T-cell (primary cell): ENCODE data around the gene HAS3. TPM values are rescaled to one million over a fixed set of nuclear protein-coding genes. Genes with fewer than 3 reads are reported as not detected.
A peak's percentile ranks its signal among the peaks of the same experiment; 100 is the strongest.

Experiments
- ATAC-seq, 4 experiments: fragments of 200-7000 bp in 3 of 4; fragments of 150-1000 bp in 1 of 4; cut with Tn5 transposase; replicated peaks in 1 of 4; 1 replicate in 3 of 4; 2 replicates in 1 of 4; pipeline ENCODE4 v1.10.0; 2021; ENCODE audit warnings: moderate library complexity in 3 of 4, mild to moderate bottlenecking in 2 of 4, moderate number of reproducible peaks in 1 of 4
- CTCF ChIA-PET, 2 donors: fragments of 300-600 bp; sonication (Branson Sonifier 250); formaldehyde crosslinking; loops; one replicate each; lab custom pipeline; 2022; ENCODE audit warnings: antibody characterized with exemption in 2 of 2; lab: Charles Lee
- POLR2A ChIA-PET, 2 donors: fragments of 300-600 bp; sonication (Branson Sonifier 250); formaldehyde crosslinking; loops; one replicate each; lab custom pipeline; 2022; ENCODE audit warnings: antibody characterized with exemption in 2 of 2; lab: Charles Lee
- DNase-seq, 35 experiments: peaks; one replicate each; pipeline versions ENCODE4 v3.0.0 to v3.0.0-alpha.2; 2013 to 2023
- H3K27ac ChIP-seq: one replicate; pipeline ENCODE4 v1.5.1; 2013; ENCODE audit warnings: low read length
- H3K27me3 ChIP-seq, 2 experiments: replicated peaks in 1 of 2; 1 replicate in 1 of 2; 2 replicates in 1 of 2; pipeline versions ENCODE4 v1.6.1 to v1.7.0; 2013; ENCODE audit warnings: low read length in 1 of 2, mixed read lengths in 1 of 2; ENCODE audit not compliant: control insufficient read depth in 2 of 2, insufficient read depth in 2 of 2; ENCODE audit errors: extremely low read depth in 1 of 2
- H3K36me3 ChIP-seq, 2 donors: 1 replicate in 1 of 2; 2 replicates in 1 of 2; pipeline versions ENCODE4 v1.6.1 to v1.7.0; 2013; ENCODE audit warnings: low read length in 1 of 2; ENCODE audit not compliant: control insufficient read depth in 2 of 2, insufficient read depth in 1 of 2; ENCODE audit errors: extremely low read depth in 1 of 2
- H3K4me1 ChIP-seq, 2 experiments: 1 replicate in 1 of 2; 2 replicates in 1 of 2; pipeline versions ENCODE4 v1.6.1 to v1.7.0; 2013; ENCODE audit warnings: low read length in 2 of 2, mixed read lengths in 1 of 2; ENCODE audit not compliant: insufficient read depth in 2 of 2, control insufficient read depth in 1 of 2; ENCODE audit errors: extremely low read depth in 1 of 2
- H3K4me3 ChIP-seq, 2 donors: 1 replicate in 1 of 2; 2 replicates in 1 of 2; pipeline versions ENCODE4 v1.5.1 to v1.7.0; 2013; ENCODE audit warnings: mild to moderate bottlenecking in 2 of 2, low read length in 1 of 2, moderate library complexity in 1 of 2; ENCODE audit not compliant: control insufficient read depth in 1 of 2; ENCODE audit errors: extremely low read depth in 1 of 2
- H3K9me3 ChIP-seq: 2 replicates; pipeline ENCODE4 v1.7.0; 2013
- H3K27ac Mint-ChIP-seq, 2 donors: one replicate each; pipeline ENCODE4 v1.8.0; 2020 to 2021; ENCODE audit warnings: mild to moderate bottlenecking in 2 of 2, mixed read lengths in 2 of 2
- H3K27me3 Mint-ChIP-seq, 2 donors: one replicate each; pipeline ENCODE4 v1.8.0; 2021 to 2022; ENCODE audit warnings: mixed read lengths in 2 of 2
- H3K36me3 Mint-ChIP-seq: one replicate; pipeline ENCODE4 v1.8.0; 2021; ENCODE audit warnings: mixed read lengths
- H3K4me1 Mint-ChIP-seq, 3 donors: one replicate each; pipeline ENCODE4 v1.8.0; 2020 to 2022; ENCODE audit warnings: mixed read lengths in 3 of 3, mild to moderate bottlenecking in 1 of 3
- H3K4me3 Mint-ChIP-seq, 3 donors: one replicate each; pipeline ENCODE4 v1.8.0; 2020 to 2022; ENCODE audit warnings: mild to moderate bottlenecking in 3 of 3, mixed read lengths in 3 of 3, moderate library complexity in 3 of 3
- H3K9me3 Mint-ChIP-seq, 3 donors: one replicate each; pipeline ENCODE4 v1.8.0; 2020 to 2022; ENCODE audit warnings: mixed read lengths in 3 of 3
- WGBS: methylation state at CpG from one replicate; pipeline ENCODE4 v1.1.5; 2013; ENCODE audit warnings: missing lambda C conversion rate; ENCODE audit not compliant: insufficient coverage; 5-methylcytosine and 5-hydroxymethylcytosine counted together
- total RNA-seq, 35 experiments: library from RNA in 6 of 35; stranded (reverse) in 6 of 35; fragments of 120-200 nt in 1 of 35; gene quantifications; one replicate each; pipeline versions ENCODE4 v1.2.1 to v1.2.4 and lab custom pipeline; 2013 to 2026

HAS3 gene
- total RNA-seq, 5 donors from 2014 or later (not counting 1 experiment from before 2014, with no cell fraction given): 2.0 to 4.7 (median 3.4) TPM

- CTCF ChIA-PET: no interaction called here
These were observed 5.3 kb upstream of the HAS3 start for GRCh38 chr16:69100071-69100691.

GRCh38 chr16:69106491-69107315 lies 1.2 kb downstream of the HAS3 start:
- DNase-seq: no peak
- Histone ChIP-seq H3K4me3 (peak overlapping the region in 1 of 2 donors; percentile 69), H3K27me3 (peaks cover 0 to 67% of the 10 kb centered on the region in 2 experiments), H3K36me3 (peaks cover 4% of the 10 kb centered on the region in 2 donors), H3K9me3 (no peaks in the 10 kb centered on the region), H3K4me1 (peaks cover 7 to 26% of the 10 kb centered on the region in 2 experiments), H3K27ac (no peak overlapping the region)
- no peaks in the 10 kb centered on the region for H3K9me3 Mint-ChIP-seq
- H3K27me3 Mint-ChIP-seq: peaks cover 28 to 35% of the 10 kb centered on the region in 2 donors
- ChIA-PET CTCF (interaction anchor here in 1 of 2 donors (0.6 kb wide), 1 partner anchor 11 kb away, joined by 3 read pairs; no protein-coding TSS in a partner anchor), POLR2A (interaction anchor here in 1 of 2 donors (0.6 kb wide), 1 partner anchor 26 kb away, joined by 5 read pairs; no protein-coding TSS in a partner anchor)
- H3K36me3 Mint-ChIP-seq: peaks cover 23% of the 10 kb centered on the region
- ATAC-seq: peak in 2 of 4 experiments; percentile 8 to 17
- H3K27ac Mint-ChIP-seq: no peak overlapping the region
- peak overlapping the region; percentile 56 to 68 (median 58) for H3K4me3 Mint-ChIP-seq
- WGBS: 2% methylated on average over 46 of the region's 55 CpGs
- peaks cover 20 to 24% (median 24%) of the 10 kb centered on the region in 3 donors for H3K4me1 Mint-ChIP-seq

More at GRCh38 chr16:69100071-69100691, 5.3 kb upstream of the HAS3 start:
- POLR2A ChIA-PET: no interaction called here
- Histone ChIP-seq H3K9me3 (no peaks in the 10 kb centered on the region), H3K27ac (no peak overlapping the region), H3K4me3 (no peak overlapping the region), H3K27me3 (peaks cover 0 to 23% of the 10 kb centered on the region in 2 experiments), H3K4me1 (no peaks in the 10 kb centered on the region), H3K36me3 (no peaks in the 10 kb centered on the region)
- no peak overlapping the region for H3K4me3 Mint-ChIP-seq
- peaks cover 7 to 9% of the 10 kb centered on the region in 2 donors for H3K27me3 Mint-ChIP-seq
- ATAC-seq: no peak
- no peaks in the 10 kb centered on the region for H3K36me3 Mint-ChIP-seq
- 88% methylated on average over 4 of the region's 11 CpGs for WGBS
- H3K4me1 Mint-ChIP-seq: peaks cover under 1% of the 10 kb centered on the region in 3 donors
- no peak for DNase-seq
- no peaks in the 10 kb centered on the region for H3K9me3 Mint-ChIP-seq
- H3K27ac Mint-ChIP-seq: no peak overlapping the region

- 14% methylated on average over 40 of the region's 52 CpGs for WGBS
These were observed 2.0 kb downstream of the HAS3 start for GRCh38 chr16:69107316-69107962.

GRCh38 chr16:69108064-69108904 lies 2.8 kb downstream of the HAS3 start:
- H3K4me1 Mint-ChIP-seq: peaks cover 20 to 24% (median 24%) of the 10 kb centered on the region in 3 donors
- peaks cover 23% of the 10 kb centered on the region for H3K36me3 Mint-ChIP-seq
- H3K4me3 Mint-ChIP-seq: peak overlapping the region; percentile 34 to 68 (median 43)
- no peak for DNase-seq
- Histone ChIP-seq H3K27ac (no peak overlapping the region), H3K4me3 (no peak overlapping the region), H3K9me3 (no peaks in the 10 kb centered on the region), H3K27me3 (peaks cover 0 to 65% of the 10 kb centered on the region in 2 experiments), H3K36me3 (peaks cover 4% of the 10 kb centered on the region in 2 donors), H3K4me1 (peaks cover 7 to 33% of the 10 kb centered on the region in 2 experiments)
- ChIA-PET CTCF (interaction anchor here in 1 of 2 donors (0.6 kb wide), 1 partner anchor 516 kb away, joined by 4 read pairs; no protein-coding TSS in a partner anchor), POLR2A (interaction anchor here in 1 of 2 donors (0.6 kb wide), 1 partner anchor 87 kb away, joined by 4 read pairs; no protein-coding TSS in a partner anchor)
- WGBS: 94% methylated on average over 5 of the region's 9 CpGs
- peaks cover 22 to 33% of the 10 kb centered on the region in 2 donors for H3K27me3 Mint-ChIP-seq
- ATAC-seq: no peak
- H3K27ac Mint-ChIP-seq: peak overlapping the region in 1 of 2 donors; percentile 31
- no peaks in the 10 kb centered on the region for H3K9me3 Mint-ChIP-seq

More at GRCh38 chr16:69107316-69107962, 2.0 kb downstream of the HAS3 start:
- Histone ChIP-seq H3K4me1 (peaks cover 7 to 26% of the 10 kb centered on the region in 2 experiments), H3K36me3 (peaks cover 4% of the 10 kb centered on the region in 2 donors), H3K4me3 (peak overlapping the region in 1 of 2 donors; percentile 69), H3K27ac (no peak overlapping the region), H3K9me3 (no peaks in the 10 kb centered on the region), H3K27me3 (peaks cover 0 to 69% of the 10 kb centered on the region in 2 experiments)
- POLR2A ChIA-PET: interaction anchor here in 1 of 2 donors (0.6 kb wide), 1 partner anchor 88 kb away, joined by 4 read pairs; no protein-coding TSS in a partner anchor
- DNase-seq (no peak), ATAC-seq (no peak)
- H3K4me3 Mint-ChIP-seq: peak overlapping the region; percentile 56 to 68 (median 58)
- CTCF ChIA-PET: no interaction called here
- peaks cover 20 to 24% (median 24%) of the 10 kb centered on the region in 3 donors for H3K4me1 Mint-ChIP-seq
- H3K27me3 Mint-ChIP-seq: peaks cover 28 to 35% of the 10 kb centered on the region in 2 donors
- peaks cover 23% of the 10 kb centered on the region for H3K36me3 Mint-ChIP-seq
- H3K27ac Mint-ChIP-seq: no peak overlapping the region
- no peaks in the 10 kb centered on the region for H3K9me3 Mint-ChIP-seq

- peaks cover 4% of the 10 kb centered on the region in 2 donors for H3K36me3 ChIP-seq
- DNase-seq: no peak
- no peaks in the 10 kb centered on the region for H3K9me3 Mint-ChIP-seq
- peaks cover 0 to 62% of the 10 kb centered on the region in 2 experiments for H3K27me3 ChIP-seq
- no peaks in the 10 kb centered on the region for H3K9me3 ChIP-seq
- peaks cover 22 to 30% of the 10 kb centered on the region in 2 donors for H3K27me3 Mint-ChIP-seq
- H3K4me1 Mint-ChIP-seq: peaks cover 20 to 24% (median 24%) of the 10 kb centered on the region in 3 donors
- no peak overlapping the region for H3K27ac ChIP-seq
- H3K27ac Mint-ChIP-seq: no peak overlapping the region
- ChIA-PET CTCF (interaction anchor here in 1 of 2 donors (0.6 kb wide), 1 partner anchor 517 kb away, joined by 4 read pairs; no protein-coding TSS in a partner anchor), POLR2A (interaction anchor here in 1 of 2 donors (0.6 kb wide), 1 partner anchor 15 kb away, joined by 3 read pairs; no protein-coding TSS in a partner anchor)
- no peak for ATAC-seq
- WGBS: 79% methylated on average over 4 of the region's 4 CpGs
- no peak overlapping the region for H3K4me3 Mint-ChIP-seq
- H3K36me3 Mint-ChIP-seq: peaks cover 23% of the 10 kb centered on the region
- peaks cover 7 to 33% of the 10 kb centered on the region in 2 experiments for H3K4me1 ChIP-seq
- H3K4me3 ChIP-seq: no peak overlapping the region
These were observed 3.4 kb downstream of the HAS3 start for GRCh38 chr16:69108905-69109252.
